Testis (tissue), 3 donors: ENCODE measurements around the gene MYO1E. TPM values are rescaled to one million over a fixed set of nuclear protein-coding genes. Genes with fewer than 3 reads are reported as not detected.

Source experiments
- DNase-seq: peaks from one replicate; pipeline ENCODE4 v3.0.0-alpha.2; 2019
- H3K27ac ChIP-seq, 2 donors: fragments of 200-600 bp; sonication (generic); one replicate each; pipeline ENCODE4 v1.5.1; 2019
- H3K27me3 ChIP-seq: fragments of 200-600 bp; sonication (generic); one replicate; pipeline ENCODE4 v1.5.1; 2019
- H3K36me3 ChIP-seq: fragments of 200-600 bp; sonication (generic); one replicate; pipeline ENCODE4 v1.5.1; 2017; ENCODE audit warnings: low read depth; ENCODE audit errors: missing control alignments
- H3K4me1 ChIP-seq: fragments of 200-600 bp; sonication (generic); one replicate; pipeline ENCODE4 v1.5.1; 2019
- H3K4me3 ChIP-seq, 2 donors: fragments of 200-600 bp; sonication (generic); one replicate each; pipeline ENCODE4 v1.5.1; 2017 to 2019
- H3K9me3 ChIP-seq: fragments of 200-600 bp; sonication (generic); one replicate; pipeline ENCODE4 v1.5.1; 2017
- POLR2A ChIP-seq: fragments of 450-650 bp; IDR thresholded peaks from one replicate; pipeline ENCODE4 v1.6.1; 2017; ENCODE audit warnings: antibody characterized with exemption, mild to moderate bottlenecking, moderate library complexity
- WGBS, 2 donors: methylation state at CpG; one replicate each; pipeline ENCODE4 v1.1.5; 2018; 5-methylcytosine and 5-hydroxymethylcytosine counted together
- intact Hi-C: fragments of 100-400 bp; cut with DNase I; formaldehyde crosslinking; loops from one replicate; pipeline ENCODE4 v1.15.1; 2023; ENCODE audit warnings: low total_unique reads
- polyA plus RNA-seq: library from polyadenylated mRNA; stranded (reverse); fragments of 350-450 nt; fragmentation: Illumina TruSeq; extraction: RNeasy Lipid Tissue Mini Kit (QIAGEN cat#74804); gene quantifications from one replicate; pipeline ENCODE4 v1.2.3, GENCODE V29; 2014; ENCODE audit warnings: low read depth, low replicate concordance; ENCODE audit not compliant: insufficient read depth
- total RNA-seq, 2 donors: library from RNA; depleted of rRNA; stranded (reverse); fragments of >200 nt; gene quantifications; one replicate each; pipeline ENCODE4 v1.2.3, GENCODE V29; 2016
- TF ChIP-seq, protein P1 (sequence below), 3 experiments: fragments of 450-650 bp in 2 of 3; fragments of 200-600 bp in 1 of 3; sonication (generic) in 1 of 3; IDR thresholded peaks; one replicate each; pipeline ENCODE4 v1.5.1; 2016 to 2019; ENCODE audit warnings: antibody characterized with exemption in 3 of 3, mild to moderate bottlenecking in 2 of 3, moderate library complexity in 1 of 3

MYO1E gene
- total and polyA plus RNA-seq, 3 donors from 2014 or later, result 14.3 to 23.4 (median 22.5) TPM

DNA sequence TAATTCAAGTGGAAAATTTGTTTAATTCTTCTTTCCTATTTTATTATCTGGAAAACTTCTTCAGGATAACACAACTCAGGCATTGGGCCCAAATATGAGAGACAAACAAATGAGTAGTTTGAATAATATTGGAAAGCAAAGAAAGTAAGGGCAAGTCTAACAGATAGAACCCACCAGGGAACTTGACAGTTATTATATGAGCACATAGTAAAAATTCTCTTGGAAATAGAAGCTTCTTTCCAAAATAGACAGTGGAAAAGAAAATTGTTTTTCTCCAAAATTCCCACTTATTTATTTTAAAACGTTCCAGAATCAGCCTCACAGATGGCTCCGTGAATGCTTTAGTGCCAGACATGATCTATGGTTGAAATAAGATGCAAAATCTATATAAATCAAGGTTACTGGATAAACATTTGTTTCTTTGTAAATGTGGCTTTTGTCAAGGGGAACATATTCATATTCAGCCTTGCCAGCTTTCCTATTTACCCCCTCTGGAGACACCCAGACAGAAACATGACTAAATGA lies 142.1 kb downstream of the MYO1E start:
- H3K9me3 ChIP-seq, result no peaks in the 10 kb centered on the region
- TF ChIP-seq POLR2A, result no peak
- TF ChIP-seq, protein P1, sequence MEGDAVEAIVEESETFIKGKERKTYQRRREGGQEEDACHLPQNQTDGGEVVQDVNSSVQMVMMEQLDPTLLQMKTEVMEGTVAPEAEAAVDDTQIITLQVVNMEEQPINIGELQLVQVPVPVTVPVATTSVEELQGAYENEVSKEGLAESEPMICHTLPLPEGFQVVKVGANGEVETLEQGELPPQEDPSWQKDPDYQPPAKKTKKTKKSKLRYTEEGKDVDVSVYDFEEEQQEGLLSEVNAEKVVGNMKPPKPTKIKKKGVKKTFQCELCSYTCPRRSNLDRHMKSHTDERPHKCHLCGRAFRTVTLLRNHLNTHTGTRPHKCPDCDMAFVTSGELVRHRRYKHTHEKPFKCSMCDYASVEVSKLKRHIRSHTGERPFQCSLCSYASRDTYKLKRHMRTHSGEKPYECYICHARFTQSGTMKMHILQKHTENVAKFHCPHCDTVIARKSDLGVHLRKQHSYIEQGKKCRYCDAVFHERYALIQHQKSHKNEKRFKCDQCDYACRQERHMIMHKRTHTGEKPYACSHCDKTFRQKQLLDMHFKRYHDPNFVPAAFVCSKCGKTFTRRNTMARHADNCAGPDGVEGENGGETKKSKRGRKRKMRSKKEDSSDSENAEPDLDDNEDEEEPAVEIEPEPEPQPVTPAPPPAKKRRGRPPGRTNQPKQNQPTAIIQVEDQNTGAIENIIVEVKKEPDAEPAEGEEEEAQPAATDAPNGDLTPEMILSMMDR (IDR thresholded peaks at IDR 0.05), result no peak
- no peak for DNase-seq
- no peaks in the 10 kb centered on the region for H3K36me3 ChIP-seq
- H3K27ac ChIP-seq, result no peak overlapping the region
- WGBS, 2 donors, result 62 to 73% methylated on average over 2 of the region's 2 CpGs
- intact Hi-C loops, result no loop called here
- no peaks in the 10 kb centered on the region for H3K4me1 ChIP-seq
- H3K27me3 ChIP-seq, result no peaks in the 10 kb centered on the region
- H3K4me3 ChIP-seq, result no peak overlapping the region

DNA sequence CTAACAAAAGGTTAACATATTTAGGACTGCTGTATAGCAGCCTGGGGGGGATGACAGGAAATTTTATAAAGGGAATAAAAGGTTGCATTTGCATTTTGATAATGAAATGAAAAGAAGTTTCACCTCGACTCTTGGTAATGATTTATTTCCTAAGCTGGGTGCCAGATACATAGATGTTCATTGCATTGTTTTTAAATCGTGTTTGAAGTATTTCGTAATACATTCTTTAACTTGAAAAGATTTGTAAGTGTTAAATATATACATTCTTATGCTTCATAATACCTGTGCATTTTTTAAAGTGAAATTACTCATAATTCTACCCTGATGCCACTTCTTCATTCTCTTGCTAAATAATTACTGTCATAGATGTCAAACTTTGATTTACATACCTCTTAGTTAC lies 143.2 kb downstream of the MYO1E start:
- 87 to 88% methylated on average over 3 of the region's 3 CpGs for WGBS, 2 donors
- no peaks in the 10 kb centered on the region for H3K9me3 ChIP-seq
- H3K36me3 ChIP-seq, result no peaks in the 10 kb centered on the region
- H3K27me3 ChIP-seq, result no peaks in the 10 kb centered on the region
- DNase-seq, result no peak
- no peak overlapping the region for H3K27ac ChIP-seq
- TF ChIP-seq, protein P1 (IDR thresholded peaks at IDR 0.05), result no peak
- no peak for TF ChIP-seq POLR2A
- intact Hi-C loops, result no loop called here
- peaks cover under 1% of the 10 kb centered on the region for H3K4me1 ChIP-seq
- H3K4me3 ChIP-seq, result no peak overlapping the region

DNA sequence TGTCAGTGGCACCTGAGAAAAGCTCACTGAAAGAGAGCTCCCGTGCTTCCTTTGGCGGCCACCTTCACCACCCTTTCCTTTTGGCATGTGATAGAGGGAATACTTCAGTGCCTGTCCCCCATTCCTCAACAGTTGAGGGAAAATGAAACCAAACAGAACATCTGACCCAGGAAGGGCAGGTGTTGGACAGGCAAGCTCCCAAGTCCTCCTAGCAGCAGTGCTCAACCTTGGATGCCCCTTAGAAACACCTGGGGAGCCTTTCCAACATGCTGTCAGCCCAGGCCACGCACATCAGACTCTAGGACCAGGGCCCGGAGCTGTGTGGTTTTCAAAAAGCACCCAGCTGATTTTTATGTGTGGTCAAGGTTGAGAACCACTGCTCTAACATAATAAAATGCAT lies 143.7 kb downstream of the MYO1E start:
- no peaks in the 10 kb centered on the region for H3K36me3 ChIP-seq
- H3K4me1 ChIP-seq, result peaks cover 3% of the 10 kb centered on the region
- H3K4me3 ChIP-seq, result no peak overlapping the region
- no peak overlapping the region for H3K27ac ChIP-seq
- DNase-seq, result no peak
- H3K9me3 ChIP-seq, result no peaks in the 10 kb centered on the region
- no peak for TF ChIP-seq POLR2A
- TF ChIP-seq, protein P1 (IDR thresholded peaks at IDR 0.05), result no peak
- H3K27me3 ChIP-seq, result no peaks in the 10 kb centered on the region
- 86 to 98% methylated on average over 4 of the region's 4 CpGs for WGBS, 2 donors
- intact Hi-C loops, result no loop called here

DNA sequence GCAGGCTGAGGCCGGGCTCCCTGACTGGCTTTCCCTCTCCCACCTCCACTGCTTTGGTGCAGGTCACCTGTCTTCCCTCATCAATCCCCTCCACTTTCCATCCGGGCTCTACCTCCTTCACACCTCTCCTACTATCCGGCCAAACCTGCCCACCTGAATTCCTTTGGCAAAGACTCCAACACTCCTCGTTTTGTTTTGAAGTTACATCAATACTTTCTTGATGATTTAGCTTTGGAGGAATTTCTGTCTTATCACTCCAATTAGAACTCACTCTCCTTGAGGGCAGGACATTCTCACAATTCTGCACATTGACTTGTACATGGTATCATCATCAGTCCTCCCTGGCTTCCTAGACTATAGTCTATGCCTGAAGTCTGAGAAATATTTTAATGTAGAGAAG lies 145.7 kb downstream of the MYO1E start:
- Histone ChIP-seq H3K36me3 (no peaks in the 10 kb centered on the region), H3K4me3 (no peak overlapping the region), H3K9me3 (no peaks in the 10 kb centered on the region), H3K4me1 (peaks cover 3% of the 10 kb centered on the region), H3K27me3 (no peaks in the 10 kb centered on the region), H3K27ac (no peak overlapping the region)
- TF ChIP-seq, protein P1 (IDR thresholded peaks at IDR 0.05), result no peak
- TF ChIP-seq POLR2A, result no peak
- 91% methylated on average over 4 of the region's 4 CpGs for WGBS, 2 donors
- DNase-seq, result no peak
- intact Hi-C loops, result no loop called here

DNA sequence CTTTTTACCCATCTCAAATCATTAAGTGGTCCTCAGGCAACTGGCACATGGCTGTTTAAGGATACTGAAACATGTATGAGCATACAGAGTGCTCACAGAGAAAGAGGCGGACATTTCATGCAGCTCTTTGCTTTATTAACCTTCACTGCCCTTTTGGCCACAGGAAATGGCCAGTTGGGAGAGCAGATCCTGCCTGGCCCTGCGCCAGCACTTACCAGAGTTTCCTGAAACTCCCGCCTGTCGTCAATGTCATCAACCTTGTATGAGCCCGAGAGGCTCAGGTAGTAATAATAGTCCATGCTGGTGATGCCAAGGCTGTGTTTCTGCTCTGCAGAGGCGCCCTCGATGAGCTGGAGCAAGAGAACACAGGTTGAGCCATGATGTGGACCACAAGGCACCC lies 148.2 kb downstream of the MYO1E start:
- TF ChIP-seq, protein P1 (IDR thresholded peaks at IDR 0.05), result no peak
- TF ChIP-seq POLR2A, result no peak
- H3K27me3 ChIP-seq, result no peaks in the 10 kb centered on the region
- DNase-seq, result no peak
- H3K27ac ChIP-seq, result peak overlapping the region in 1 of 2 donors; percentile 16
- intact Hi-C loops, result no loop called here
- no peak overlapping the region for H3K4me3 ChIP-seq
- 77 to 87% methylated on average over 7 of the region's 7 CpGs for WGBS, 2 donors
- H3K4me1 ChIP-seq, result peaks cover 3% of the 10 kb centered on the region
- H3K36me3 ChIP-seq, result no peaks in the 10 kb centered on the region
- no peaks in the 10 kb centered on the region for H3K9me3 ChIP-seq
